Neutrophil (primary cell): ENCODE data around the gene EFCAB13.

ENCODE experiments used
- H3K27ac ChIP-seq: fragments of 200-600 bp; sonication (generic); 2 replicates; pipeline ENCODE4 v1.5.1; 2016; ENCODE audit warnings: mild to moderate bottlenecking, moderate library complexity
- H3K27me3 ChIP-seq: fragments of 200-600 bp; sonication (generic); 2 replicates; pipeline ENCODE4 v1.6.0; 2016; ENCODE audit warnings: mild to moderate bottlenecking
- H3K36me3 ChIP-seq: fragments of 200-600 bp; sonication (generic); 2 replicates; pipeline ENCODE4 v1.5.1; 2017
- H3K4me1 ChIP-seq, 2 experiments: fragments of 200-600 bp in 1 of 2; sonication (generic) in 1 of 2; 1 replicate in 1 of 2; 2 replicates in 1 of 2; pipeline versions ENCODE4 v1.5.1 to v1.6.1; 2013 to 2016; ENCODE audit warnings: low read depth in 1 of 2, low read length in 1 of 2, mild to moderate bottlenecking in 1 of 2, moderate library complexity in 1 of 2; ENCODE audit not compliant: control insufficient read depth in 1 of 2, insufficient read depth in 1 of 2
- H3K4me3 ChIP-seq, 2 experiments: fragments of 200-600 bp in 1 of 2; sonication (generic) in 1 of 2; 1 replicate in 1 of 2; 2 replicates in 1 of 2; pipeline ENCODE4 v1.5.1; 2013 to 2016; ENCODE audit warnings: low read depth in 1 of 2, low read length in 1 of 2, mild to moderate bottlenecking in 1 of 2, moderate library complexity in 1 of 2
- H3K9me3 ChIP-seq: fragments of 200-600 bp; sonication (generic); 2 replicates; pipeline ENCODE4 v1.5.1; 2016
- TF ChIP-seq, protein P1 (sequence below): fragments of 200-600 bp; sonication (generic); IDR thresholded peaks from 2 replicates; pipeline ENCODE4 v1.5.1; 2016; ENCODE audit warnings: antibody characterized with exemption

EFCAB13 gene

DNA sequence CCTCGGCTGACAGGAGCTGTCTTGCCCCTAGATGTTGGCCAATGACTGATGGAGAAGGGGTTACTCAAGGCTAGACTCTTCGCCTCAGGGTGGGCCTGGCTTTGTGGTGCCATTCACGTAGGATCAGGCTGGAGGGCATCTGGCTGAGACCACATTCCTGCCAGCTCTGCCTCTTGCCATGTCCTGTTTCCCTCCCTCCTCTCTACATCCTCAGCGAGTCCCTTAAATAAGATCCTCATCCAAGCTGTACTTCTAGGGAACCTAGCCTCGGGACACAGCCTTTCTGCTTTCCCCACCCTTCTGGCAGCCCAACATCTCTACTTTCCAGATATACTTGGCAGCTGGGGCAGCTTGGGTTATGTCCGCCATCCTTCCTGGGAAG, 27.9 kb upstream of the EFCAB13 start:
- H3K27me3 ChIP-seq = no peaks in the 10 kb centered on the region
- H3K27ac ChIP-seq = no peak overlapping the region
- H3K4me1 ChIP-seq = no peaks in the 10 kb centered on the region
- H3K36me3 ChIP-seq = no peaks in the 10 kb centered on the region
- TF ChIP-seq, protein P1, sequence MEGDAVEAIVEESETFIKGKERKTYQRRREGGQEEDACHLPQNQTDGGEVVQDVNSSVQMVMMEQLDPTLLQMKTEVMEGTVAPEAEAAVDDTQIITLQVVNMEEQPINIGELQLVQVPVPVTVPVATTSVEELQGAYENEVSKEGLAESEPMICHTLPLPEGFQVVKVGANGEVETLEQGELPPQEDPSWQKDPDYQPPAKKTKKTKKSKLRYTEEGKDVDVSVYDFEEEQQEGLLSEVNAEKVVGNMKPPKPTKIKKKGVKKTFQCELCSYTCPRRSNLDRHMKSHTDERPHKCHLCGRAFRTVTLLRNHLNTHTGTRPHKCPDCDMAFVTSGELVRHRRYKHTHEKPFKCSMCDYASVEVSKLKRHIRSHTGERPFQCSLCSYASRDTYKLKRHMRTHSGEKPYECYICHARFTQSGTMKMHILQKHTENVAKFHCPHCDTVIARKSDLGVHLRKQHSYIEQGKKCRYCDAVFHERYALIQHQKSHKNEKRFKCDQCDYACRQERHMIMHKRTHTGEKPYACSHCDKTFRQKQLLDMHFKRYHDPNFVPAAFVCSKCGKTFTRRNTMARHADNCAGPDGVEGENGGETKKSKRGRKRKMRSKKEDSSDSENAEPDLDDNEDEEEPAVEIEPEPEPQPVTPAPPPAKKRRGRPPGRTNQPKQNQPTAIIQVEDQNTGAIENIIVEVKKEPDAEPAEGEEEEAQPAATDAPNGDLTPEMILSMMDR = no peak
- H3K4me3 ChIP-seq = no peak overlapping the region
- no peaks in the 10 kb centered on the region for H3K9me3 ChIP-seq

DNA sequence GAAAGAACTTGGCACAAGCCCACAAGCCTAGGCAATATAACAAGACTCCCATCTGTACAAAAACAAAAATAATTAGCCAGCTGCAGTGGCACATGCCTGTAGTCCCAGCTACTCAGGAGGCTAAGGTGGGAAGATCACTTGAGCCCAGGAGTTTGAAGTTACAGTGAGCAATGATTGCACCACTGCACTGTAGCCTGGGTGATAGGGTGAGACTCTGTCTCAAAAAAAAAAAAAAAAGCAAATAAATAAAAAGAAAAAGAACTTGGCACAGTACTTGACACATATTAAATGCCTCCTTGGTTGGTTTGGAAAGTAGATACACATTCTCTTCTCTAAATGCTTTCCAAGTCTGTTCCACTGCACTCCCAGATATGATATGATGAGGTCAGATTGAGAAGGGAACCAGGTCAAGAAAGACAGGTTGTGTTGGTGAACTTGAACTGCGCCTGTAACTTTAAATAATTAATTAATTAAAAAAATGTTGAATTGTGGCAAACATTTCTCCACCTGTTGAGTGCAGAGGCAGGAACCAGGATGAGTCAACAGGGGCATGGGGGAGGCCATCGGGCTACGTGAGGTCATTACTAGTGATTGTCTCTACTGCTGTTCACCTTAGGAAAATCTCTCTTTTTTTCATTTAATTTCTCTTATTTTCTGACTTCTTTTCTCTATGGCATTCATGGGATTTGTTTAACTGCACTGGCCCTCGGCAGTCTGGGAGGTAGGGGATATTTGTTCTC, 25.9 kb upstream of the EFCAB13 start:
- H3K4me1 ChIP-seq = no peaks in the 10 kb centered on the region
- H3K9me3 ChIP-seq = no peaks in the 10 kb centered on the region
- no peaks in the 10 kb centered on the region for H3K36me3 ChIP-seq
- no peak overlapping the region for H3K4me3 ChIP-seq
- no peak overlapping the region for H3K27ac ChIP-seq
- TF ChIP-seq, protein P1 = no peak
- H3K27me3 ChIP-seq = peaks cover 5% of the 10 kb centered on the region

DNA sequence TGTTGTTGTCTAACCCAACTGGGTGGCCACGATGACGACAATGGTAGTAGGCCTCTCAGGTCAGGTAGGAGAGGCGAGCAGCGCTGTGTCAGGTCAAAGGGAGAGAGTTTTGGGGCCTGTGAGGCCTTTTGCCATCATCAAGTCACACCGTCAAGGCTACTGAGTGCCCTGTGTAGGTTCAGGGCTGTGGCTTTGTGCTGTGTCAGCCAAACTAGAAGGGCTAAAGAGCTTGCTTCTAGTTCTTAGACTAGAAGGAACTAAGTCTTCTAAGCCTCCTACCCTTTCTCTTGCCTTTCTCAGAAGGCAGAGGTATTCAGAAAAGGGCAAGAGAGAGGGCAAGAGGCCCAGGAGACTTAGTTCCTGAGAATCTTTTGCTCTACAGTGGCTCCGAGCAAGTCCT, 25.0 kb upstream of the EFCAB13 start:
- Histone ChIP-seq H3K27ac (no peak overlapping the region), H3K4me3 (no peak overlapping the region), H3K4me1 (no peaks in the 10 kb centered on the region), H3K9me3 (no peaks in the 10 kb centered on the region), H3K27me3 (peaks cover 5% of the 10 kb centered on the region), H3K36me3 (no peaks in the 10 kb centered on the region)
- TF ChIP-seq, protein P1 = no peak

DNA sequence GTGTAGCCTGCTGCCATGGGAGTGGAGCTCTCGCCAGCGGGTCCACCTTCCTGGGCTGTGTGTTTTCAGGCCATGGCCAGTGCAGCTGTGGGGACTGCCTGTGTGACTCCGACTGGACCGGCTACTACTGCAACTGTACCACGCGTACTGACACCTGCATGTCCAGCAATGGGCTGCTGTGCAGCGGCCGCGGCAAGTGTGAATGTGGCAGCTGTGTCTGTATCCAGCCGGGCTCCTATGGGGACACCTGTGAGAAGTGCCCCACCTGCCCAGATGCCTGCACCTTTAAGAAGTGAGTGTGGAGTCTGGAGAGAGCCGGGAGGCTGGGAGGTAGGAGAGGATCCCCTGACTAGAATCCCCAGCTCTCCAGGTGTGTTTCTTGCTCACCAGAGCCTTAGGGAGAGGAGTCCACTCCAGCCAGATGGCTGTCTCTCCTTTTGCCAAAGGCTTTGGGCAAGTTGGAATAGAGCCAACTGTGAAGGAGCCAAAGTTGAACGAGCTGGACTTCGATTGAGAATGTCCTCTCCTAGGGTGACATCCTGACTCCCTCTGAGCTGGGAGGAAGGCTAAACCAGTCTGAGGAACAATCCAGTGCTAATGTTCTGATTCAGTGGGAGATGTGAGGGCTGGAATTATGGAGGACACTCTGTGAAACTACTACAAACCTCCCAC, 24.4 kb upstream of the EFCAB13 start:
- Histone ChIP-seq H3K27ac (no peak overlapping the region), H3K9me3 (no peaks in the 10 kb centered on the region), H3K27me3 (peaks cover 5% of the 10 kb centered on the region), H3K4me1 (no peaks in the 10 kb centered on the region), H3K36me3 (no peaks in the 10 kb centered on the region), H3K4me3 (no peak overlapping the region)
- TF ChIP-seq, protein P1 = no peak

DNA sequence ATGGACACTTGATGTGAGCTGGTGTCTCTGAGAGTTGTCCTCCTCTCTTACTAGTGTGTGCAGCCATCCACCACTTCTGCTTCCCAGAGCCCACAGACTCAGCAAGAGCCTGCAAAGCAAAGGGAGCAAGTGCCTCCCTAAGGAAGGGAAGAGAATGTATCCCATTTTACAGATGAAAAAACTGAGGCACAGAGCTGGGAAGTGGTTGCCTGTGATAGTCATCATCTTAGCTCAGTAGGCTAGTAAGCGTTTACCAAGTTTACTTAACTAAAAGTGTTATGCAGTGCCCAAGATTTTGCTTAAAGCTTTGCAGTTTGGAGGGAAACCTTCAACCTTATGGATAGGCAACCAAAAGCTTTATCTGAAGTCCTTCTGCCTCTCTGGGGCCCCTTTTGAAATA, 23.0 kb upstream of the EFCAB13 start:
- H3K4me3 ChIP-seq = no peak overlapping the region
- H3K36me3 ChIP-seq = no peaks in the 10 kb centered on the region
- no peaks in the 10 kb centered on the region for H3K9me3 ChIP-seq
- TF ChIP-seq, protein P1 = no peak
- H3K4me1 ChIP-seq = no peaks in the 10 kb centered on the region
- no peak overlapping the region for H3K27ac ChIP-seq
- peaks cover 5% of the 10 kb centered on the region for H3K27me3 ChIP-seq
